Liver (tissue), 9 donors: Measurements from ENCODE around the gene SLC41A1. TPM values are rescaled to one million over a fixed set of nuclear protein-coding genes. Genes with fewer than 3 reads are reported as not detected.

Source experiments
- DNase-seq: peaks from one replicate; pipeline ENCODE4 v3.0.0-alpha.2; 2017; ENCODE audit warnings: low spot score
- H3K27ac ChIP-seq, 2 donors: one replicate each; pipeline ENCODE4 v1.7.0; 2013; ENCODE audit warnings: inconsistent platforms in 2 of 2, low read length in 2 of 2, control low read depth in 1 of 2, low read depth in 1 of 2, mild to moderate bottlenecking in 1 of 2
- H3K27me3 ChIP-seq, 4 donors: one replicate each; pipeline versions ENCODE4 v1.6.1 to v1.7.0; 2013; ENCODE audit warnings: low read length in 3 of 4, inconsistent platforms in 1 of 4, mild to moderate bottlenecking in 1 of 4, moderate library complexity in 1 of 4; ENCODE audit not compliant: control insufficient read depth in 4 of 4, insufficient read depth in 4 of 4
- H3K36me3 ChIP-seq, 4 donors: one replicate each; pipeline versions ENCODE4 v1.6.1 to v1.7.0; 2013; ENCODE audit warnings: low read length in 3 of 4, mild to moderate bottlenecking in 3 of 4, low read depth in 1 of 4, moderate library complexity in 1 of 4; ENCODE audit not compliant: control insufficient read depth in 4 of 4, insufficient read depth in 3 of 4
- H3K4me1 ChIP-seq, 4 donors: one replicate each; pipeline versions ENCODE4 v1.6.1 to v1.7.0; 2013; ENCODE audit warnings: low read length in 3 of 4, mild to moderate bottlenecking in 3 of 4, moderate library complexity in 1 of 4; ENCODE audit not compliant: control insufficient read depth in 4 of 4, insufficient read depth in 4 of 4
- H3K4me3 ChIP-seq, 3 donors: one replicate each; pipeline versions ENCODE4 v1.6.1 to v1.7.0; 2013; ENCODE audit warnings: low read length in 3 of 3, control low read depth in 1 of 3, low read depth in 1 of 3, mild to moderate bottlenecking in 1 of 3
- H3K9ac ChIP-seq, 2 donors: one replicate each; pipeline ENCODE4 v1.7.0; 2013; ENCODE audit warnings: low read length in 2 of 2, mild to moderate bottlenecking in 2 of 2, moderate library complexity in 2 of 2, control low read depth in 1 of 2, low read depth in 1 of 2
- H3K9me3 ChIP-seq, 4 donors: one replicate each; pipeline versions ENCODE4 v1.6.1 to v1.7.0; 2013; ENCODE audit warnings: low read length in 3 of 4; ENCODE audit not compliant: control insufficient read depth in 4 of 4
- ATF3 ChIP-seq: IDR thresholded peaks from 2 replicates; pipeline ENCODE4 v1.6.1; 2016; ENCODE audit warnings: antibody characterized with exemption
- CTCF ChIP-seq: fragments of 150-350 bp; IDR thresholded peaks from 2 replicates; pipeline ENCODE4 v1.5.1; 2017; ENCODE audit warnings: improper control_type of control experiment, low read depth, low read length; ENCODE audit not compliant: missing input control
- EGR1 ChIP-seq, 2 donors: IDR thresholded peaks; 2 replicates each; pipeline ENCODE4 v1.6.1; 2016 to 2018; ENCODE audit warnings: antibody characterized with exemption in 2 of 2, low read depth in 2 of 2
- FOXA2 ChIP-seq: IDR thresholded peaks from 2 replicates; pipeline ENCODE4 v1.6.1; 2016; ENCODE audit warnings: antibody characterized with exemption
- HNF4G ChIP-seq: IDR thresholded peaks from 2 replicates; pipeline ENCODE4 v1.6.1; 2016; ENCODE audit warnings: antibody characterized with exemption
- JUND ChIP-seq, 2 donors: IDR thresholded peaks; 2 replicates each; pipeline ENCODE4 v1.6.1; 2016; ENCODE audit warnings: antibody characterized with exemption in 2 of 2
- NR2F2 ChIP-seq: IDR thresholded peaks from 2 replicates; pipeline ENCODE4 v1.6.1; 2016; ENCODE audit warnings: antibody characterized with exemption
- RAD21 ChIP-seq, 2 donors: IDR thresholded peaks; 2 replicates each; pipeline ENCODE4 v1.6.1; 2016; ENCODE audit warnings: antibody characterized with exemption in 2 of 2, mild to moderate bottlenecking in 2 of 2
- TAF1 ChIP-seq: conservative IDR thresholded peaks from 2 replicates; pipeline ENCODE4 v1.6.1; 2016; ENCODE audit warnings: antibody characterized with exemption, mild to moderate bottlenecking
- ZBTB33 ChIP-seq: IDR thresholded peaks from 2 replicates; pipeline ENCODE4 v1.6.1; 2016; ENCODE audit warnings: antibody characterized with exemption
- WGBS: extraction: QIAGEN DNeasy Blood & Tissue Kit; methylation state at CpG from one replicate; pipeline ENCODE4 v1.1.7; 2013; 5-methylcytosine and 5-hydroxymethylcytosine counted together
- polyA plus RNA-seq, 2 donors: library from polyadenylated mRNA; stranded (reverse) in 1 of 2; unstranded in 1 of 2; fragments of 200-250 nt in 1 of 2; fragments of >200 nt in 1 of 2; fragmentation: Nextera tagmentation in 1 of 2; extraction: Ambion mirVana in 1 of 2; gene quantifications; one replicate each; pipeline versions ENCODE4 v1.2.1 to v1.2.3, GENCODE V29; 2013 to 2015
- total RNA-seq, 2 donors: library from RNA; depleted of rRNA; stranded (reverse); fragments of >200 nt; gene quantifications; one replicate each; pipeline ENCODE4 v1.2.3, GENCODE V29; 2014
- donor health status: healthy.
- donor health status: healthy.
- donor health status: healthy.
- donor health status: healthy.
- donor health status: healthy.

The SLC41A1 gene
- total and polyA plus RNA-seq, 4 donors = 2.6 to 9.1 (median 4.1) TPM

- Histone ChIP-seq H3K36me3 (no peaks in the 10 kb centered on the region), H3K27ac (no peak overlapping the region), H3K4me1 (peaks cover 0 to 5% (median 0%) of the 10 kb centered on the region in 4 donors), H3K9me3 (no peaks in the 10 kb centered on the region), H3K9ac (no peak overlapping the region), H3K27me3 (no peaks in the 10 kb centered on the region), H3K4me3 (no peak overlapping the region)
- 79% methylated on average over 1 of the region's 1 CpG for WGBS
- TF ChIP-seq HNF4G = no peak
- no peak for TF ChIP-seq FOXA2
- DNase-seq = no peak
Observed at GRCh38 chr1:205827623-205828022, 14.6 kb upstream of the SLC41A1 start.

- no peaks in the 10 kb centered on the region for H3K9me3 ChIP-seq
- H3K27ac ChIP-seq = no peak overlapping the region
Observed at GRCh38 chr1:205826995-205827394, 14.0 kb upstream of the SLC41A1 start.

More at GRCh38 chr1:205826995-205827394, 14.0 kb upstream of the SLC41A1 start:
- Histone ChIP-seq H3K4me1 (peaks cover 0 to 5% (median 0%) of the 10 kb centered on the region in 4 donors), H3K27me3 (no peaks in the 10 kb centered on the region), H3K36me3 (no peaks in the 10 kb centered on the region), H3K4me3 (no peak overlapping the region), H3K9ac (no peak overlapping the region)
- TF ChIP-seq NR2F2 (no peak), TAF1 (no peak), JUND (IDR thresholded peaks at IDR 0.05) (no peak), CTCF (no peak), RAD21 (IDR thresholded peaks at IDR 0.05) (no peak), ZBTB33 (no peak), FOXA2 (no peak), EGR1 (IDR thresholded peaks at IDR 0.05; ENCODE audit: low read depth in 2 of 2) (no peak), ATF3 (no peak)
- 76% methylated on average over 3 of the region's 3 CpGs for WGBS
- no peak for DNase-seq
